Mesenchymal stem cell (in vitro differentiated cells and primary cell): ENCODE measurements around the gene KIF5A.
A peak's percentile ranks its signal among the peaks of the same experiment; 100 is the strongest.

Experiments used
- DNase-seq: peaks from one replicate; pipeline ENCODE4 v3.0.0-alpha.2; 2013
- H2AFZ ChIP-seq: one replicate; pipeline ENCODE4 v1.6.1; 2013; ENCODE audit warnings: low read depth, mild to moderate bottlenecking, control low read depth, inconsistent platforms, low read length, moderate library complexity
- H2AK5ac ChIP-seq: 2 replicates; pipeline ENCODE4 v1.6.1; 2013; ENCODE audit warnings: low read length, moderate library complexity, mild to moderate bottlenecking, inconsistent platforms; ENCODE audit not compliant: severe bottlenecking
- H2BK120ac ChIP-seq: one replicate; pipeline ENCODE4 v1.6.1; 2013; ENCODE audit warnings: low read depth, mild to moderate bottlenecking, inconsistent platforms, low read length, moderate library complexity
- H2BK12ac ChIP-seq, 2 experiments: one replicate each; pipeline ENCODE4 v1.6.1; 2013; ENCODE audit warnings: inconsistent platforms in 2 of 2, low read length in 2 of 2, mild to moderate bottlenecking in 2 of 2, moderate library complexity in 2 of 2, control low read depth in 1 of 2
- H2BK15ac ChIP-seq: one replicate; pipeline ENCODE4 v1.6.1; 2013; ENCODE audit warnings: mild to moderate bottlenecking, low read depth, inconsistent platforms; ENCODE audit not compliant: poor library complexity, severe bottlenecking
- H2BK5ac ChIP-seq: 2 replicates; pipeline ENCODE4 v1.6.1; 2013; ENCODE audit warnings: low read depth, mild to moderate bottlenecking, low read length, control low read depth, inconsistent platforms; ENCODE audit not compliant: poor library complexity, severe bottlenecking
- H3K14ac ChIP-seq, 2 experiments: one replicate each; pipeline ENCODE4 v1.6.1; 2013; ENCODE audit warnings: inconsistent platforms in 2 of 2, low read length in 2 of 2, control low read depth in 1 of 2, mild to moderate bottlenecking in 1 of 2, moderate library complexity in 1 of 2
- H3K18ac ChIP-seq, 2 experiments: one replicate each; pipeline ENCODE4 v1.6.1; 2013; ENCODE audit warnings: inconsistent platforms in 2 of 2, low read length in 2 of 2, control low read depth in 1 of 2, low read depth in 1 of 2, mild to moderate bottlenecking in 1 of 2
- H3K23ac ChIP-seq, 2 experiments: one replicate each; pipeline ENCODE4 v1.6.1; 2013; ENCODE audit warnings: inconsistent platforms in 2 of 2, low read length in 2 of 2, mild to moderate bottlenecking in 2 of 2, moderate library complexity in 2 of 2, control low read depth in 1 of 2
- H3K27ac ChIP-seq: 2 replicates; pipeline ENCODE4 v1.5.1; 2013; ENCODE audit warnings: mild to moderate bottlenecking, moderate library complexity, low read length, control low read depth, inconsistent platforms; ENCODE audit not compliant: poor library complexity, severe bottlenecking
- H3K27me3 ChIP-seq, 2 experiments: 2 replicates each; pipeline versions ENCODE4 v1.6.1 to v1.7.0; 2013; ENCODE audit warnings: low read length in 2 of 2, mild to moderate bottlenecking in 2 of 2, moderate library complexity in 2 of 2, control low read depth in 1 of 2, inconsistent platforms in 1 of 2; ENCODE audit not compliant: control insufficient read depth in 1 of 2, insufficient read depth in 1 of 2
- H3K36me3 ChIP-seq, 2 experiments: 2 replicates each; pipeline versions ENCODE4 v1.6.1 to v1.7.0; 2013; ENCODE audit warnings: low read length in 2 of 2, control low read depth in 1 of 2, inconsistent platforms in 1 of 2, low read depth in 1 of 2, mild to moderate bottlenecking in 1 of 2; ENCODE audit not compliant: insufficient read depth in 2 of 2, control insufficient read depth in 1 of 2
- H3K4ac ChIP-seq, 2 experiments: one replicate each; pipeline ENCODE4 v1.6.1; 2013; ENCODE audit warnings: inconsistent platforms in 2 of 2, low read length in 2 of 2, mild to moderate bottlenecking in 2 of 2, moderate library complexity in 2 of 2, control low read depth in 1 of 2, low read depth in 1 of 2
- H3K4me1 ChIP-seq: 2 replicates; pipeline ENCODE4 v1.6.1; 2013; ENCODE audit warnings: low read depth, low read length, control low read depth; ENCODE audit not compliant: control insufficient read depth, insufficient read depth
- H3K4me2 ChIP-seq: 2 replicates; pipeline ENCODE4 v1.6.1; 2013; ENCODE audit warnings: low read length, mild to moderate bottlenecking, inconsistent platforms; ENCODE audit not compliant: poor library complexity, severe bottlenecking
- H3K4me3 ChIP-seq, 2 experiments: 2 replicates each; pipeline versions ENCODE4 v1.5.1 to v1.7.0; 2013; ENCODE audit warnings: low read length in 2 of 2, mild to moderate bottlenecking in 2 of 2, control low read depth in 1 of 2, low read depth in 1 of 2; ENCODE audit not compliant: insufficient read depth in 1 of 2
- H3K79me1 ChIP-seq: replicated peaks from 2 replicates; pipeline ENCODE4 v1.6.1; 2013; ENCODE audit warnings: mild to moderate bottlenecking, control low read depth, low read length, inconsistent platforms; ENCODE audit not compliant: poor library complexity, severe bottlenecking
- H3K9ac ChIP-seq: 2 replicates; pipeline ENCODE4 v1.7.0; 2013; ENCODE audit warnings: mild to moderate bottlenecking, low read length, moderate library complexity
- H3K9me3 ChIP-seq: 2 replicates; pipeline ENCODE4 v1.7.0; 2013; ENCODE audit warnings: mild to moderate bottlenecking, low read length; ENCODE audit not compliant: control insufficient read depth
- H4K8ac ChIP-seq: one replicate; pipeline ENCODE4 v1.6.1; 2013; ENCODE audit warnings: inconsistent platforms, mild to moderate bottlenecking, low read length, moderate library complexity
- H4K91ac ChIP-seq: one replicate; pipeline ENCODE4 v1.6.1; 2013; ENCODE audit warnings: mild to moderate bottlenecking, low read length, inconsistent platforms
- WGBS: methylation state at CpG from one replicate; pipeline ENCODE4 v1.1.7; 2013; ENCODE audit warnings: mixed read lengths; 5-methylcytosine and 5-hydroxymethylcytosine counted together
- small RNA-seq: library from polyadenylated mRNA; stranded (forward); fragments of <200 nt; extraction: miRNeasy Mini kit (QIAGEN cat#:217004); gene quantifications from one replicate; pipeline ENCODE3, GENCODE V24; 2013; ENCODE audit warnings: low read depth

KIF5A gene

DNA sequence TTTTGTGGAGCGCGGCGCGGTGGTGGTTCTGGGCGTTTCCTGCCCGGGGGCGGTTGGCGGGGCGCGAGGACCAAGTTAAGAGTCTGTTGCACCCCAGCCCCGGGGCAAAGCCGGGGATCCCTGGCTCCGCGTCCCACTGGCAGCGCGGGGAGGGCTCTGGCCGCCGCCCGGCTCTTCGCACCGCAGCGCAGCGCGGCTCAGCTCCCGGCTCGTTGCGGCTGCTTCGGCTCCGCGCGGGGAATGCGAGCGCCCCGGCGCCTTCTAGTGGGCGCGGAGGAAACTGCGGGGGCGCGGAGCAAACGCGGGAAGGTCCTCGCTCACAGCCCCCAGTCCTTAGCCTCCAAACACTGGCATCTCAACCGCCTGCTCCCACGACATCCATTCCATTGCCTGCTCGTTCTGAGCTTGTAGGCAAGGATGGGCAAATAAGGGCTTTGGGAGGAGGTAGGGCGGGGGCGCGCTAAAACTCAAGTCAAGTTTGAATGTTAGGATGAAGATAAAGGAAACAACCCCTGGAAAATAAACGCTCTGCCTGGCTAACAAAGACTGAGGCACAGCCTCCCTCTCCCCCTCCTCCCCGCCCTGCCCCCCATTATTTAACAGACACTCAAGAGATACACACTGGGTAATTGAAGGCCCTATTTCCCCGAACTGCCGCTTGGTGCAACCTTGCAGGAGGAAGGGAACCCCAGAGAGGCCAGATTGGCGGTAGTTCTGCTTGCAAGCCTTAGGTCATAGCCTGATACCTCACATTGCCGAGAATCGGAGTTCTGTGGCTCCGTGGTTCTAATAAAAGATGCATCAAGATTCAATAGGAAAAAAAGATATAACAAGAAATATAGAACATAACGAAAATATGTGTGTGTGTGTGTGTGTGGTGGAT is 83.4 kb downstream of the KIF5A start, which contains the start of gene B4GALNT1:
TSS of gene B4GALNT1 (minus strand) at position 244 of the 883 bp plus-strand sequence. CDS start 1,069 bp downstream, outside the sequence.
- no peak within 1 kb of the TSS for H3K27ac ChIP-seq
- peak within 1 kb of the TSS in 1 of 2 experiments; percentile 51 for H3K14ac ChIP-seq
- peak within 1 kb of the TSS; percentile 77 for H2BK15ac ChIP-seq
- H3K9me3 ChIP-seq = no peaks in the 10 kb centered on the region
- peaks cover 16% of the 10 kb centered on the region for H3K4me1 ChIP-seq
- H2BK12ac ChIP-seq = no peak within 1 kb of the TSS
- no peaks in the 10 kb centered on the region for H3K36me3 ChIP-seq
- no peak within 1 kb of the TSS for H3K4ac ChIP-seq
- no peak within 1 kb of the TSS for H2BK5ac ChIP-seq
- H2AFZ ChIP-seq = peak within 1 kb of the TSS; percentile 78
- peak within 1 kb of the TSS in 1 of 2 experiments; percentile 21 for H3K18ac ChIP-seq
- no peak within 1 kb of the TSS for H2BK120ac ChIP-seq
- no peak within 1 kb of the TSS for H4K8ac ChIP-seq
- no peak within 1 kb of the TSS for H3K9ac ChIP-seq
- no peak within 1 kb of the TSS for H2AK5ac ChIP-seq
- no peaks in the 10 kb centered on the region for H3K79me1 ChIP-seq
- peak; percentile 64 for DNase-seq
- H3K23ac ChIP-seq = no peak within 1 kb of the TSS
- H3K4me3 ChIP-seq = peak within 1 kb of the TSS; percentile 45 to 66
- H3K4me2 ChIP-seq = peak within 1 kb of the TSS; percentile 100
- H4K91ac ChIP-seq = no peak within 1 kb of the TSS
- peaks cover 62 to 73% of the 10 kb centered on the region in 2 experiments for H3K27me3 ChIP-seq
- WGBS = 8% methylated on average over 31 of the region's 58 CpGs

Small RNAs within 50 kb of the gene (small RNA-seq; reads per million reads assigned to genes)
- gene MIR616 = 1.2 reads per million
